ENCODE measurements around the gene TSPAN12. TPM values are rescaled to one million over a fixed set of nuclear protein-coding genes. Genes with fewer than 3 reads are reported as not detected.
"Not testable (repeated sequence)": the region's sequence is repeated elsewhere in the genome, so short reads cannot be mapped to it uniquely, and the experiment has no call there.

The TSPAN12 gene
- polyA plus RNA-seq, 2 of the 4 experiments (the other 2 are of a cell fraction) = 0.62 to 0.98 TPM

DNA sequence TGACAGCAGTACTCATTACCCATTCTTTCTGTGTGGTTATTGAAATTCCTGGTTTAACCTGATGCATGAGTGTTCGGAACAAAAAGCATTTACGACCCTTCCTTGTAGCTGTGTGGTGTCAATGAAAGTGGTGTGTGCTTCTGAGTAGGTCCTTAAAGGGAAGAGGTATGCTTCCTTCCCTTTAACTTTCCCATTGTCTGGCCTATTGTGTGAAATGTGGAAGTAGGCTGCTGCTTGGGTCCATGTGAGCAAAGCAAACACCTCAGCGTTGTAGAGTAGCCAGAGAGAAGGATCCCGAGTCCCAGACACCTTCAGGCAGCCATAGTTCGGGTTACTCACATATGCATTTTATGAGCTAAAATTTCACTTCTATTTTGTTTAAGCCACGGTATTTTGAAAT is 74.7 kb downstream of the TSPAN12 start (continued):
- TF ChIP-seq, protein P1, sequence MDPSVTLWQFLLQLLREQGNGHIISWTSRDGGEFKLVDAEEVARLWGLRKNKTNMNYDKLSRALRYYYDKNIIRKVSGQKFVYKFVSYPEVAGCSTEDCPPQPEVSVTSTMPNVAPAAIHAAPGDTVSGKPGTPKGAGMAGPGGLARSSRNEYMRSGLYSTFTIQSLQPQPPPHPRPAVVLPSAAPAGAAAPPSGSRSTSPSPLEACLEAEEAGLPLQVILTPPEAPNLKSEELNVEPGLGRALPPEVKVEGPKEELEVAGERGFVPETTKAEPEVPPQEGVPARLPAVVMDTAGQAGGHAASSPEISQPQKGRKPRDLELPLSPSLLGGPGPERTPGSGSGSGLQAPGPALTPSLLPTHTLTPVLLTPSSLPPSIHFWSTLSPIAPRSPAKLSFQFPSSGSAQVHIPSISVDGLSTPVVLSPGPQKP (IDR thresholded peaks at IDR 0.05; ENCODE audit: low read depth, low read length) = no peak
- no peak for TF ChIP-seq KDM5A (IDR thresholded peaks at IDR 0.05)
- TF ChIP-seq NPAS2 (CRISPR knock-in tag; IDR thresholded peaks at IDR 0.05; ENCODE audit: borderline replicate concordance) = no peak

GRCh38 chr7:120781924-120782323 is 76.0 kb downstream of the TSPAN12 start:
- CTCF ChIA-PET; ATAC-seq; H3K4me1 ChIP-seq; H3K4me3 ChIP-seq; H3K27ac ChIP-seq; POLR2A ChIA-PET; FAIRE-seq; H3K9me3 ChIP-seq; DNase-seq (ENCODE audit: low read depth in 1 of 2, low spot score in 1 of 2); H3K4me2 ChIP-seq: not testable (repeated sequence)
- WGBS (ENCODE audit: missing lambda C conversion rate) = 48% methylated on average over 10 of the region's 10 CpGs

DNA sequence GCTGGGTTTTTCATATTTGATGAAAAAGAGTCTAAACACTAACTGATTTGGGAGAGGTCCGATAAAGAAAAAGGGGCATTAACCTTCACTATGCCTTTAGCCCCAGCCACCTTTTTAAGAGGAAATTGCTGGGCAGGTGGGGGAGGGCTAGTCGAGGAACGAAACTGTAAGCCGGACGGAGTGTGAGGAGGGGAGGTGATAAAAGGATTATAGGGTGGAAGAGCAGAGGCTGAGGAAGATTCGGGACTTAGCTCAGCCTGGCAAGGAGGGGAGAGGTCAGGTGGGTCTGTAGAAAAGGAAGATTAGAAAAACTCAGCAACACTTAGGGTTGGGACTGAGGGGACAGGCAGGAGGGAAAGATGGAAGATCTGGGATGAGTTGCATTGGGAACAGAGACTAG is 77.0 kb downstream of the TSPAN12 start:
- ChIA-PET CTCF (interaction anchor here (1.4 kb wide), 1 partner anchor 11 kb away, joined by 3 read pairs; no protein-coding TSS in a partner anchor), POLR2A (no interaction called here)
- H3K4me3 ChIP-seq = no peak overlapping the region
- DNase-seq (ENCODE audit: low read depth in 1 of 2, low spot score in 1 of 2) (no peak), FAIRE-seq (no peak), ATAC-seq (no peak)
- no peak overlapping the region for H3K27ac ChIP-seq
- no peaks in the 10 kb centered on the region for H3K4me1 ChIP-seq
- 40% methylated on average over 6 of the region's 6 CpGs for WGBS (ENCODE audit: missing lambda C conversion rate)
- no peak overlapping the region for H3K4me2 ChIP-seq
- no peak for TF ChIP-seq RCOR1 (IDR thresholded peaks at IDR 0.05; ENCODE audit: low read depth, low read length)
- TF ChIP-seq PHF8 (IDR thresholded peaks at IDR 0.05; ENCODE audit: borderline replicate concordance, low read depth) = no peak
- H3K9me3 ChIP-seq = no peaks in the 10 kb centered on the region

GRCh38 chr7:120780451-120780850 is 77.5 kb downstream of the TSPAN12 start:
- POLR2A ChIA-PET; H3K27ac ChIP-seq; DNase-seq (ENCODE audit: low read depth in 1 of 2, low spot score in 1 of 2); H3K4me3 ChIP-seq; H3K4me2 ChIP-seq; H3K4me1 ChIP-seq; FAIRE-seq; H3K9me3 ChIP-seq; ATAC-seq: not testable (repeated sequence)
- WGBS (ENCODE audit: missing lambda C conversion rate) = 36% methylated on average over 4 of the region's 7 CpGs
- CTCF ChIA-PET = interaction anchor here (1.4 kb wide), 1 partner anchor 12 kb away, joined by 3 read pairs; no protein-coding TSS in a partner anchor

- FAIRE-seq; ATAC-seq; H3K9me3 ChIP-seq; H3K4me1 ChIP-seq; DNase-seq (ENCODE audit: low read depth in 1 of 2, low spot score in 1 of 2); H3K4me2 ChIP-seq; H3K27ac ChIP-seq; H3K4me3 ChIP-seq; POLR2A ChIA-PET: not testable (repeated sequence)
- CTCF ChIA-PET = interaction anchor here (1.0 kb wide), 1 partner anchor 13 kb away, joined by 6 read pairs; no protein-coding TSS in a partner anchor
- WGBS (ENCODE audit: missing lambda C conversion rate) = 58% methylated on average over 8 of the region's 8 CpGs
Measured at GRCh38 chr7:120779078-120779477, 78.9 kb downstream of the TSPAN12 start.

- Histone ChIP-seq H3K4me2 (no peak overlapping the region), H3K9me3 (no peaks in the 10 kb centered on the region), H3K27ac (no peak overlapping the region), H3K4me1 (no peaks in the 10 kb centered on the region), H3K4me3 (no peak overlapping the region)
- CTCF ChIA-PET = interaction anchor here (1.0 kb wide), 1 partner anchor 16 kb away, joined by 3 read pairs; no protein-coding TSS in a partner anchor
- DNase-seq (ENCODE audit: low read depth in 1 of 2, low spot score in 1 of 2) (no peak), ATAC-seq (no peak), FAIRE-seq (no peak)
- POLR2A ChIA-PET = no interaction called here
- TF ChIP-seq SREBF2 (IDR thresholded peaks at IDR 0.05) = no peak
- no peak for TF ChIP-seq KDM1A (IDR thresholded peaks at IDR 0.05; ENCODE audit: low read depth)
- no peak for TF ChIP-seq CHD2 (IDR thresholded peaks at IDR 0.05; ENCODE audit: low read length, partially characterized antibody)
- no peak for TF ChIP-seq HEYL (CRISPR knock-in tag; IDR thresholded peaks at IDR 0.05)
- TF ChIP-seq GATA3 (IDR thresholded peaks at IDR 0.05; ENCODE audit: borderline replicate concordance) = no peak
- TF ChIP-seq EHF (CRISPR knock-in tag; IDR thresholded peaks at IDR 0.05) = no peak
- TF ChIP-seq REST (IDR thresholded peaks at IDR 0.05) = no peak
- TF ChIP-seq RCOR1 (IDR thresholded peaks at IDR 0.05; ENCODE audit: low read depth, low read length) = no peak
- TF ChIP-seq KDM5A (IDR thresholded peaks at IDR 0.05) = no peak
- TF ChIP-seq MAFK (IDR thresholded peaks at IDR 0.05; ENCODE audit: partially characterized antibody) = no peak
- no peak for TF ChIP-seq ZC3H11A (IDR thresholded peaks at IDR 0.05)
- no peak for TF ChIP-seq PHF8 (IDR thresholded peaks at IDR 0.05; ENCODE audit: borderline replicate concordance, low read depth)
- no peak for TF ChIP-seq JUN (IDR thresholded peaks at IDR 0.05)
- no peak for TF ChIP-seq SMC3 (IDR thresholded peaks at IDR 0.05)
- no peak for TF ChIP-seq NFE2L2 (conservative IDR thresholded peaks at IDR 0.05; ENCODE audit: low read length)
- TF ChIP-seq RARB (CRISPR knock-in tag; IDR thresholded peaks at IDR 0.05) = no peak
- no peak for TF ChIP-seq NR3C1 (IDR thresholded peaks at IDR 0.05)
- TF ChIP-seq EHMT2 (IDR thresholded peaks at IDR 0.05; ENCODE audit: low read depth) = no peak
Measured at GRCh38 chr7:120775755-120776154, 82.2 kb downstream of the TSPAN12 start.

Measured in A549 (cell line).